Peyer's patch (tissue), 4 donors: ENCODE measurements around the gene CYTH3.

Experiments
- CTCF ChIP-seq, 6 experiments: fragments of 450-650 bp in 4 of 6; fragments of 200-600 bp in 2 of 6; sonication (generic) in 1 of 6; IDR thresholded peaks; one replicate each; pipeline ENCODE4 v1.5.1; 2017 to 2019; ENCODE audit warnings: antibody characterized with exemption in 6 of 6, mild to moderate bottlenecking in 3 of 6, moderate library complexity in 1 of 6
- POLR2A ChIP-seq, 2 donors: fragments of 450-650 bp; IDR thresholded peaks; one replicate each; pipeline ENCODE4 v1.5.1; 2017; ENCODE audit warnings: antibody characterized with exemption in 2 of 2, mild to moderate bottlenecking in 2 of 2, moderate library complexity in 2 of 2

DNA sequence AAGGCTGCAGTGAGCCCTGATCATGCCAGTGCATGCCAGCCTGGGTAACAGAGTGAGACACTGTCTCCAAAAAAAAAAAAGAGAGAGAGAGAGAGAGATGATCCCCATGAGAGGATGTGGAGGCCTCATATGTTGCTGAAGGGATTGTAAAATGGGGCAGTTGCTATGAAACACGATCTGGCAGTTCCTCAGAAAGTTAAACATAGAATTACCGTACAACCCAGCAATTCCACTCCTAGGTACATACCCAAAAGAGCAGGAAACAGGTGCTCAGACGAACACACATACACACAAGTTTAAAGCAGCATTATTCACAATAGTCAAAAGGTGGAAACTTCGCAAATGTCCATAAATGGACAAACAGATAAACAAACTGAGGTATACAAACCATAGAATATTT, 27.4 kb upstream of the CYTH3 start:
- TF ChIP-seq POLR2A (IDR thresholded peaks at IDR 0.05), result no peak
- TF ChIP-seq CTCF (IDR thresholded peaks at IDR 0.05), result no peak
